GM12874 (cell line): ENCODE measurements around the gene MOB2.

Experiments used
- CTCF ChIP-seq: IDR thresholded peaks from 2 replicates; pipeline ENCODE4 v1.5.1; 2011; ENCODE audit warnings: low read depth, mild to moderate bottlenecking, control low read depth, low read length, moderate library complexity; ENCODE audit not compliant: insufficient read depth

MOB2 gene

GRCh38 chr11:1504581-1505290 is 18.2 kb upstream of the MOB2 start:
- no peak for TF ChIP-seq CTCF

GRCh38 chr11:1504138-1504537 is 17.6 kb upstream of the MOB2 start:
- TF ChIP-seq CTCF: no peak

- no peak for TF ChIP-seq CTCF
These were observed 17.1 kb upstream of the MOB2 start for GRCh38 chr11:1503708-1504104.

- TF ChIP-seq CTCF: no peak
These were observed 16.6 kb upstream of the MOB2 start for GRCh38 chr11:1502954-1503707.

GRCh38 chr11:1502168-1502953 is 15.8 kb upstream of the MOB2 start:
- no peak for TF ChIP-seq CTCF

GRCh38 chr11:1501421-1502167 is 15.0 kb upstream of the MOB2 start:
- TF ChIP-seq CTCF: no peak
